SKM-1 (cell line): ENCODE measurements around the gene GADD45GIP1.

Experiments used
- DNase-seq: peaks from one replicate; lab custom pipeline; 2025; ENCODE audit not compliant: unreplicated experiment; lab: John Stamatoyannopoulos, UW

Gene GADD45GIP1

DNA sequence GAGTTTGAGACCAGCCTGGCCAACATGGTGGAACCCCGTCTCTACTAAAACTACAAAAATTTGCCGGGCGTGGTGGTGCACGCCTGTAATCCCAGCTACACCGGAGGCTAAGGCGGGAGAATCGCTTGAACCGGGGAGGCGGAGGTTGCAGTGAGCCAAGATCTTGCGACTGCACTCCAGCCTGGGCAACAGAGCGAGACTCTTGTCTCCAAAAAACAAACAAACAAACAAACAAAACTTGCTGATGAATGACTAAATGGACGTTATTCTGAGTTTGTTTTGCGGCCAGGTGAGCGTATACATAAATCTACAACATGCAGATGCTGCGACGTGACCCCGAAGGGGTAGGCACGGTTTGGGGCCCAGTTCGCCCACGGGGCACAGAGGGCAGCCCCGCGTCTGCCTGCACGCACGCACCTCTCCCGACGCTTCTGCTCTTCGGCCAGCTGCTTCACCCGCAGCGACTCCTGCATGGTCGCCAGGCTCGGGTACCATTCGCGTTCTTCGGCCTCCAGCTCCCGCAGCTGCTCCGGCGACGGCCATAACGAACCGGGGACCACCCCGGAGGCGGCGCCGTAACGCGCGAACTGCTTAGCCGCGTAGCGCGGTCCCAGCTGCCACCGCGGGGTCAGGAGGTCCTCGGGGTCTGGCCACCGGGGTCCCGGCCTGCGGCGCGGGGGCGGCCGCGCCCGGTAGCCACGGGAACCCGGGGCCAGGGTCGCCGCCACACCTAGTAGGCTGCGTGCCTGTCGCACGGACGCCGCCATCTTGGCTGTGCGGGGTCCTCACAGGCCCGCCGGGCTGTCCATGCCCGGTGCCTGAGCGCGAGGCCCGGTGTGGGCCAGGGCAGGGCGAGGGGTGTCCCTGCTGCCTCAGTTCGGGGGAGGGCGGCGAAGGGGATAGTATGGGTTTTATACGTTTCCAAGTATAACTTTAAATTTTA is at the start of gene GADD45GIP1:
Gene GADD45GIP1 (minus strand): TSS at position 778 of the 943 bp plus-strand sequence. CDS start 11 bp downstream, at position 767.
- peak; percentile 60 for DNase-seq

- DNase-seq, result no peak
Observed at GRCh38 chr19:13005861-13006370, 48.9 kb upstream of the GADD45GIP1 start.

- DNase-seq, result no peak
Observed at GRCh38 chr19:13005253-13005652, 48.2 kb upstream of the GADD45GIP1 start.

GRCh38 chr19:13004273-13004672 is 47.2 kb upstream of the GADD45GIP1 start:
- no peak for DNase-seq

DNA sequence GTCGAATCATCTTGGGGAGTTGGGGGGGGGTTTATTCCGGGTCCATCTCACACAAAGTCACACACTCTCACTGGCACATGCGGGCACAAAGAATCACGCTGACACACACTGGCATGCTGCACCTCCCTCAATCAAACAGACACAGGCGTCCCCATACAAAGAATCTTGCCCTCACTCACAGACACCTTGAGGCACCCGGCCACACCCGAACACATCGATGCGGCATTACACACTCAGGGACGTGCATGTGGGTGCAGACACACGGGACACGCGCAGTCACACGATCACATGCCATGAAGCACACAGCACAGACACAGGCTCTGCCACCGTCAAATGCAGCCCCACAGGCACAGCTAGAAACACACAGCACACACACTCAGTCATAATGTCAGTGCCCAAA is 46.1 kb upstream of the GADD45GIP1 start:
- DNase-seq, result no peak

DNA sequence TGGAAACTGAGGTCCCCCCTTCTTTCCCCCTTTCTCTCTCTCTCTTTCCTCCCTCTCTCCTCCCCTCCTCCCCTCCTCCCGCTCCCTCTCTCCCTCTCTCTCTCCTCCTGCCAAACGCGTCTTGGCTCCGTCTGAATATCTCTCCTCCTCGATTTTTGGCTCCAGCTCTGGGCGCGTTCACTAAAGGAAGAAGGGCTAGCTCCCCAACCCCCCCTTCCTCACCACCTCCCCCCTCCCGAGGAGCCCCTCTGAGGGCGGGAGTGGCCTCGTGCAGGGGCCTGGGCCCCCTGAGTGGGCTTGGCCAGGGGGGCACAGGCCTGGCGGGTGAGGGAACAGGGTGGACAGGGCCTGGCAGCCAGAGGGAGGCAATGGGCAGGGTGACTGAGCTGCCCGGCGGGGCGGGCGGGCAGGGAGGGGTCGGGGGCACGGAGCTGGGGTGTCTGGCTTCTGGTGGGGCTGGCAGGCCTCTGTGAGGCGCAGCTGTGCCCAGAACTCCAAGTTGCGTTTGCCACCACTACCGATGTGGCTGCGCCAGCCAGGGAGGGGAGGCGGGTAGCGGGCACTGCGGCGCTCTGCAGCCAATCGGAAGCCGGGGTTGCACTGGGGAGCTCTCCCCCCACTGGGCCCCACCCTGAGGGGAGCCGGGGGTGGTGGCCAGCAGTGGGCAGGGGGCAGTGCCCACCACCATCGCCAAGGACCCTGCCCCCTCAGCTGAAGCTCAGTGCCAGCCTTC is 45.3 kb upstream of the GADD45GIP1 start:
- DNase-seq, result no peak

DNA sequence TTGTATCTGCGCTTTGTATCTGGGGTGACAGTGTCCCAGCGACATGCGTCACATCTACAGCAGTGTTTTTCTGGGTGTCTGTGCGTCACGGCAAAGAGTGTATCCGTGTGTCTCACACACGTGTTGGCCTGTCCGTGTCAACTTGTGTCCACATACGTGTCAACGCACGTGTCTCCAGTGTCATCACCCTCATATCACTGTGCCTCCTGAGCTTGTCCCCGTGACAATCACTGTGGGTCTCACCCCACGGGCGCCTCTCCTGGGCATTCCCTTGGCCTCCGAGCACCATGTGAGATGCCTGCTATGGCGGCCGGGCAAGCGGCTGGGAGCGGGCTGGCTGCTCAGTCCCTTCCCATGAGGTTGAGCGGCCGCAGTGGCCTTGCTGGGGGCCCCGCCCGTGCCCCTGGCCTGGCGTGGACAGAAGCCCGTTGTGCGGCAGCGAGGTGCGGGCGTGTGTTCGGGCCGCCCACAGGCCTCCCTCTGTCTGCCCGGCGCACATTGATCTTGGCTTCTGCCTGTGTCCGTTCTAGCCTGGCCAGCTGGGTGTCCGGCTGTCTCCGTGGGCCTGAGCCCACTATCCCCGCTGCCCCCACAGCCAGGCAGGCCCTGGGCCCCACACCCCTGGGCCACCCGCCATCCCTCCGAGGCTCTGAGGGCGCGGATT is 44.6 kb upstream of the GADD45GIP1 start:
- no peak for DNase-seq

DNA sequence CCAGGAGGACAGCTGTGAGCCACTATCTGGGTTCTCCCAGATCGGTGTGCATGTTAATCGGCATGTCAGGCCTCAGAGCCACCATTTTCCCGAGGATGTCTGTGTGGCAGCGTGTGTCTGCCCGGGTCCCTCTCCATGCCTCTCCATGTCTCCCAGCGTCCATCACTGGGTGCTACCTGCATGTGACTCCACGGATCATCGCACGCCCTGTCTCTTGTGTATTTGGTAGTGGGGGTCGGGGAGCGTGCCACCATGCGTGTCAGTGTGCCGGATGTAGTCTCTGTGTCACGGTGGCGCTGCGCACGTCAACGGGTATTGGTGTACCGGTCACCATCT is 44.1 kb upstream of the GADD45GIP1 start:
- no peak for DNase-seq

- DNase-seq, result no peak
Observed at GRCh38 chr19:12997967-12998940, 41.2 kb upstream of the GADD45GIP1 start.

- no peak for DNase-seq
Observed at GRCh38 chr19:12997179-12997966, 40.4 kb upstream of the GADD45GIP1 start.

DNA sequence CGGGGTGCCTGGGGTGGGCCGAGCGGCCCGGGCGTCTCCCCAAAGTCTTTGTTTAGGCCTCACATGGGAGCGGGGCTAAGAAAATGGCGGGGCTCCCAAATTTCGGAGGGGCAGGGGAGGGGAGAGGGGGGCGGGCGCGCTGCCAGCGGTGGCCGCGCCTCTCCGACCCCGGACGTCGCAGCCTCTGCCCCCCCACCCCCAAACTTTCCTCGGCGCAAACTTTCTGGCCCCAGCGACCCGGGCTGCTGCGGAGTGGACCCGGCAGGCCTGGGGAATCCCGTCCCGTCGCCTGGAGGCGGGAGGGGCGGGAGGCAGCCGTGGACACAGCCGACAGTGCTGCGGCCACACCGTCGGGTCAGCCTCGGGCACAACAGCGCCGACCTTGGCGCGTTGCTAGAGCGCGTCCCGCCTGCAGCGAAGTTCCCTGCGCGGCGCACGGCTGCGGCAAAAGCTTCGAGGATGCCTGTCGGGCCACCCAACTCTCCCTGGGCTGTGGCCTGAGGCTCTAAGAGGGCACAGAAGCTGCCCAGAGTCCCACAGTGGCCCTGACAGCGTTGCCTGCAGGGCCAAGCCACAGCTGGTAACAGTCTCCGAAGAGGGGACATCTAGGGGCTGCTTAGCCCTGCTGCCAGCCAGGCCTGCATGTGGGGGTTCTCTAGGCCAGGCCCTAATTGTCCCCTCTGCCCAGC is 39.5 kb upstream of the GADD45GIP1 start:
- DNase-seq, result no peak

DNA sequence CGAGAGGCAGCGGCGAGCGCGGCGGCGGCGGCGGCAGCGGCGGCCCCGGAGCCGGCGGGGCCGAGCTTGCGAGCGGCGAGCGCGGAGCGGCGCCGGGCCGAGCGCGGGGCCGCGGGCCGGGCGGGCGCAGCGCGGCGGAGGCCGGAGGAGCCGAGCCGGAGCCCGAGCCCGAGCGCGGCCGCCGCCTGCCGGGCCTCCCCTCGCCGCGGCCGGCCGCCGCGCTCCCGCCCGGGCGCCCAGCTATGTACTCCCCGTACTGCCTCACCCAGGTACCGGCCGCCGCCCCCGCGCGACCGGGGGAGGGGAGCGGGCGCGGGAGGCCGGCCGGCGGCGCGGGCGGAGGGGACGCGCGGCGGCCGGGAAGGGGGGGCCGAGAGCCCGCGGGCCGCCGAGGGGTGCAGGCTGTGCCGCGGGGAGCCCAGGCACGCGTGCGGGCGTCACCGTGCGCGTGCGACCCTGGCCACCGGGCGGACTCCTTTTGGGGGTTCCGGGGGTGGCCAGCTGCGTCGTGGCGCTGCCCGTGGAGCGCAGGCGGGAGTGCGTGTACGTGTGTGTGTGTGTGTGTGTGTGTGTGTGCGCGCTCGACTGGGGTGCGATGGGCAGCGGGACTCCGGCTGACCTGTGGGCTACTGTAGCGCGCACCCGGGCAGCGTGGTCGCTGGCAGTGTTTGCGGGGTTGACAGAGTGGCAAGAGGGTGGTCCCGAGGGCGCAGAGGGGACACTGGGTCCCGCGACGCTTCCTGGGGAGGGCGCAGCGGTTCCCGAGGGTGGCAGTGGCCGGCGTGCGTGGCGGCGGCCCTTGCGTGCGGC is 38.8 kb upstream of the GADD45GIP1 start:
- no peak for DNase-seq

GRCh38 chr19:12994701-12995595 is 37.9 kb upstream of the GADD45GIP1 start, which contains the start of gene NFIX:
NFIX (plus strand) TSS chr19:12995475; CDS start chr19:12995838, 363 bp downstream.
- DNase-seq, result no peak

DNA sequence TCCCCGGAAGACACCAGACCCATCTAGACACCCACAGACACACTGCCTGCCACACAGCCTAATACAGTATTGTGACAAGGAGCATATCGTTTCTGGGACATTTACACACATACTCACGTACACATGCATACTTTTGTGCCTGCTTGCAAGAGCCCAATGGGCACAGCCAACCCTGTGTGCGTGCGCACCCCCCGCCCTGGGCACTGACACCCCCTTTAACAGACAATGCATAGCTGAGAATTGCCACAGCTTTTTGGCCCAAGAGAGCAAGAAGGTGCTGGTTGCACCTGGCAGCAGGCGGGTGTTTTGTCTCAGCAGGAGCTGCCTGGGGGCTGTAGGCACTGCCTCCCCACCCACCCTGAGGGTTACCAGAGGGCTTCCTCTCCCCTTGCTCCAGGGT is 36.5 kb upstream of the GADD45GIP1 start:
- DNase-seq, result no peak

GRCh38 chr19:12992729-12993128 is 35.7 kb upstream of the GADD45GIP1 start:
- DNase-seq, result no peak

GRCh38 chr19:12991296-12991695 is 34.3 kb upstream of the GADD45GIP1 start:
- DNase-seq, result no peak

- DNase-seq, result no peak
Observed at GRCh38 chr19:12990853-12991252, 33.8 kb upstream of the GADD45GIP1 start.
